H9 (cell line): ENCODE results near the gene TBXAS1. TPM values are rescaled to one million over a fixed set of nuclear protein-coding genes. Genes with fewer than 3 reads are reported as not detected.

Experiments
- DNase-seq: peaks from one replicate; pipeline ENCODE4 v3.0.0-alpha.2; 2017
- H2AFZ ChIP-seq: one replicate; pipeline ENCODE4 v1.6.1; 2013; ENCODE audit warnings: mild to moderate bottlenecking, low read length, control low read depth, moderate library complexity
- H2AK5ac ChIP-seq: 2 replicates; pipeline ENCODE4 v1.6.1; 2013; ENCODE audit warnings: low read length, control low read depth, mixed read lengths; ENCODE audit not compliant: insufficient read length
- H2BK120ac ChIP-seq: one replicate; pipeline ENCODE4 v1.6.1; 2013; ENCODE audit warnings: low read depth, mild to moderate bottlenecking, low read length, control low read depth, inconsistent platforms; ENCODE audit not compliant: poor library complexity, severe bottlenecking
- H2BK12ac ChIP-seq: 2 replicates; pipeline ENCODE4 v1.6.1; 2013; ENCODE audit warnings: low read length, control low read depth, mixed read lengths, low read depth; ENCODE audit not compliant: insufficient read length
- H2BK15ac ChIP-seq: 2 replicates; pipeline ENCODE4 v1.6.1; 2013; ENCODE audit warnings: low read depth, low read length, control low read depth
- H2BK20ac ChIP-seq: one replicate; pipeline ENCODE4 v1.6.1; 2013; ENCODE audit warnings: low read depth, mild to moderate bottlenecking, low read length, control low read depth, inconsistent platforms; ENCODE audit not compliant: poor library complexity, severe bottlenecking
- H2BK5ac ChIP-seq: 2 replicates; pipeline ENCODE4 v1.6.1; 2013; ENCODE audit warnings: low read length, control low read depth, mixed read lengths; ENCODE audit not compliant: insufficient read length
- H3K14ac ChIP-seq: 2 replicates; pipeline ENCODE4 v1.6.1; 2013; ENCODE audit warnings: low read length, control low read depth; ENCODE audit not compliant: insufficient read depth
- H3K18ac ChIP-seq: 2 replicates; pipeline ENCODE4 v1.6.1; 2013; ENCODE audit warnings: low read depth, mild to moderate bottlenecking, mixed read lengths, low read length, control low read depth; ENCODE audit not compliant: insufficient read length
- H3K23ac ChIP-seq: 2 replicates; pipeline ENCODE4 v1.6.1; 2013; ENCODE audit warnings: low read length, control low read depth, mixed read lengths, low read depth; ENCODE audit not compliant: insufficient read length
- H3K23me2 ChIP-seq: 2 replicates; pipeline ENCODE4 v1.6.1; 2013; ENCODE audit warnings: low read depth, mild to moderate bottlenecking, mixed read lengths, low read length, control low read depth; ENCODE audit not compliant: insufficient read length, poor library complexity, severe bottlenecking
- H3K27ac ChIP-seq: 2 replicates; pipeline ENCODE4 v1.5.1; 2013; ENCODE audit warnings: low read length, control low read depth, mixed read lengths, low read depth; ENCODE audit not compliant: insufficient read length
- H3K27me3 ChIP-seq: 2 replicates; pipeline ENCODE4 v1.6.1; 2013; ENCODE audit warnings: low read length, control low read depth, inconsistent platforms; ENCODE audit not compliant: insufficient read depth
- H3K4ac ChIP-seq: 2 replicates; pipeline ENCODE4 v1.6.1; 2013; ENCODE audit warnings: low read depth, mild to moderate bottlenecking, control low read depth, inconsistent platforms, low read length, moderate library complexity
- H3K4me1 ChIP-seq: 2 replicates; pipeline ENCODE4 v1.6.1; 2013; ENCODE audit warnings: low read length, control low read depth, inconsistent platforms; ENCODE audit not compliant: insufficient read depth
- H3K4me2 ChIP-seq: 2 replicates; pipeline ENCODE4 v1.6.1; 2013; ENCODE audit warnings: low read length, control low read depth, mixed read lengths; ENCODE audit not compliant: insufficient read length, insufficient read depth
- H3K56ac ChIP-seq: 2 replicates; pipeline ENCODE4 v1.6.1; 2013; ENCODE audit warnings: low read depth, mild to moderate bottlenecking, mixed read lengths, low read length, control low read depth; ENCODE audit not compliant: insufficient read length
- H3K79me1 ChIP-seq: 2 replicates; pipeline ENCODE4 v1.6.1; 2013; ENCODE audit warnings: low read depth, mild to moderate bottlenecking, moderate library complexity, low read length, control low read depth, inconsistent platforms; ENCODE audit not compliant: insufficient read depth, poor library complexity, severe bottlenecking
- H3K79me2 ChIP-seq: 2 replicates; pipeline ENCODE4 v1.6.1; 2013; ENCODE audit warnings: low read length, control low read depth, inconsistent platforms; ENCODE audit not compliant: insufficient read depth
- H3K9ac ChIP-seq: 2 replicates; pipeline ENCODE4 v1.6.1; 2013; ENCODE audit warnings: low read length, control low read depth, mixed read lengths; ENCODE audit not compliant: insufficient read length; ENCODE audit errors: extremely low read depth
- H3K9me3 ChIP-seq: one replicate; pipeline ENCODE4 v1.6.1; 2013; ENCODE audit warnings: low read depth, low read length, inconsistent platforms; ENCODE audit not compliant: control insufficient read depth
- H3T11ph ChIP-seq: one replicate; pipeline ENCODE4 v1.6.1; 2013; ENCODE audit warnings: mild to moderate bottlenecking, low read length, control low read depth, inconsistent platforms
- H4K20me1 ChIP-seq: one replicate; pipeline ENCODE4 v1.6.1; 2013; ENCODE audit not compliant: control insufficient read depth, insufficient read length, insufficient read depth
- H4K5ac ChIP-seq: 2 replicates; pipeline ENCODE4 v1.6.1; 2013; ENCODE audit warnings: low read depth, mild to moderate bottlenecking, mixed read lengths, low read length, control low read depth; ENCODE audit not compliant: insufficient read length
- H4K8ac ChIP-seq: replicated peaks from 2 replicates; pipeline ENCODE4 v1.6.1; 2013; ENCODE audit warnings: low read length, control low read depth, mixed read lengths, low read depth; ENCODE audit not compliant: insufficient read length
- H4K91ac ChIP-seq: 2 replicates; pipeline ENCODE4 v1.6.1; 2013; ENCODE audit warnings: low read depth, mild to moderate bottlenecking, moderate library complexity, mixed read lengths, low read length, control low read depth; ENCODE audit not compliant: insufficient read length
- H3K27ac Mint-ChIP-seq, 3 experiments: 2 replicates in 2 of 3; 3 replicates in 1 of 3; pipeline ENCODE4 v1.8.0; 2020 to 2021; ENCODE audit warnings: mixed read lengths in 3 of 3, mild to moderate bottlenecking in 1 of 3, moderate library complexity in 1 of 3
- H3K27me3 Mint-ChIP-seq: 2 replicates; pipeline ENCODE4 v1.8.0; 2021; ENCODE audit warnings: low read depth, mild to moderate bottlenecking, moderate library complexity, mixed read lengths
- H3K36me3 Mint-ChIP-seq, 3 experiments: 2 replicates in 2 of 3; 3 replicates in 1 of 3; pipeline ENCODE4 v1.8.0; 2020 to 2021; ENCODE audit warnings: low read depth in 3 of 3, mixed read lengths in 3 of 3; ENCODE audit not compliant: insufficient read depth in 1 of 3
- H3K4me1 Mint-ChIP-seq, 2 experiments: 2 replicates each; pipeline ENCODE4 v1.8.0; 2020; ENCODE audit warnings: mixed read lengths in 2 of 2
- H3K4me3 Mint-ChIP-seq, 2 experiments: 2 replicates in 1 of 2; 3 replicates in 1 of 2; pipeline ENCODE4 v1.8.0; 2020 to 2021; ENCODE audit warnings: mild to moderate bottlenecking in 2 of 2, mixed read lengths in 2 of 2, moderate library complexity in 1 of 2
- H3K9me3 Mint-ChIP-seq, 2 experiments: 2 replicates in 1 of 2; 3 replicates in 1 of 2; pipeline ENCODE4 v1.8.0; 2020; ENCODE audit warnings: mild to moderate bottlenecking in 2 of 2, mixed read lengths in 2 of 2, moderate library complexity in 1 of 2
- WGBS: extraction: QIAGEN DNeasy Blood & Tissue Kit; methylation state at CpG from one replicate; pipeline ENCODE4 v1.1.7; 2013; ENCODE audit warnings: missing lambda C conversion rate, low lambda C conversion rate, mixed read lengths; ENCODE audit not compliant: insufficient read length; ENCODE audit errors: extremely low coverage; 5-methylcytosine and 5-hydroxymethylcytosine counted together
- total RNA-seq: library from RNA; stranded (reverse); gene quantifications from 2 replicates; pipeline ENCODE4 v1.2.1, GENCODE V29; 2021
- TF ChIP-seq, protein P1 (sequence below): fragments of 200-600 bp; sonication (generic); conservative IDR thresholded peaks from 3 replicates; pipeline ENCODE4 v1.8.0; 2021; ENCODE audit warnings: antibody characterized with exemption, mild to moderate bottlenecking

The TBXAS1 gene
- total RNA-seq, 1 experiment from 2014 or later: 0.39 TPM

DNA sequence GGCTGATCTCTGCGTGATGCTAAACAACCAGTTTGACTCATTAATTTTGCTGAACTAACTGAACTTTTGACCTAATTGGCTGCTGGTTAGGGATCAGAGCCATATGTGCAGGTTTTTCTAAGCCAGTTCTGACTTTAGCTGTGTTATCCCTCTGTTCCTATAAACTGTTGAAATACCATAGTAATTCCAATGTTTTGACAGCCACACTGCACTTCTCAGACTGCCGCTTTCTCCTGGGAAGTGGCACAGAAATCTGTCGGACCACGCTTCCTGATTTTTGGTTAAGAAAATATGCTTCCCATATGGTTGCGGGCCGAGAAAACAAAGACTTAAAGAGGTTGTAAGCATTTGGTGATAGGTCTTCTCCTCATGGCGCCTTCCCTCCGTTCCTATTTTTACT, 42.3 kb downstream of the TBXAS1 start:
- H3K18ac ChIP-seq: no peak overlapping the region
- H3K4ac ChIP-seq: no peak overlapping the region
- H3K9ac ChIP-seq: no peak overlapping the region
- H3T11ph ChIP-seq: no peak overlapping the region
- H3K27ac ChIP-seq: no peak overlapping the region
- H3K4me2 ChIP-seq: no peak overlapping the region
- no CpG with 5 or more reads among the region's 8 CpGs for WGBS
- no peak overlapping the region for H2AFZ ChIP-seq
- no peak overlapping the region for H3K56ac ChIP-seq
- H3K27me3 ChIP-seq: no peaks in the 10 kb centered on the region
- no peak overlapping the region for H2BK12ac ChIP-seq
- H3K36me3 Mint-ChIP-seq: no peaks in the 10 kb centered on the region
- no peak overlapping the region for H2BK120ac ChIP-seq
- H3K27ac Mint-ChIP-seq: no peak overlapping the region
- H3K4me1 Mint-ChIP-seq: no peaks in the 10 kb centered on the region
- no peaks in the 10 kb centered on the region for H3K9me3 ChIP-seq
- H3K14ac ChIP-seq: no peak overlapping the region
- no peaks in the 10 kb centered on the region for H4K20me1 ChIP-seq
- no peaks in the 10 kb centered on the region for H3K27me3 Mint-ChIP-seq
- no peak overlapping the region for H2AK5ac ChIP-seq
- H3K4me1 ChIP-seq: no peaks in the 10 kb centered on the region
- TF ChIP-seq, protein P1, sequence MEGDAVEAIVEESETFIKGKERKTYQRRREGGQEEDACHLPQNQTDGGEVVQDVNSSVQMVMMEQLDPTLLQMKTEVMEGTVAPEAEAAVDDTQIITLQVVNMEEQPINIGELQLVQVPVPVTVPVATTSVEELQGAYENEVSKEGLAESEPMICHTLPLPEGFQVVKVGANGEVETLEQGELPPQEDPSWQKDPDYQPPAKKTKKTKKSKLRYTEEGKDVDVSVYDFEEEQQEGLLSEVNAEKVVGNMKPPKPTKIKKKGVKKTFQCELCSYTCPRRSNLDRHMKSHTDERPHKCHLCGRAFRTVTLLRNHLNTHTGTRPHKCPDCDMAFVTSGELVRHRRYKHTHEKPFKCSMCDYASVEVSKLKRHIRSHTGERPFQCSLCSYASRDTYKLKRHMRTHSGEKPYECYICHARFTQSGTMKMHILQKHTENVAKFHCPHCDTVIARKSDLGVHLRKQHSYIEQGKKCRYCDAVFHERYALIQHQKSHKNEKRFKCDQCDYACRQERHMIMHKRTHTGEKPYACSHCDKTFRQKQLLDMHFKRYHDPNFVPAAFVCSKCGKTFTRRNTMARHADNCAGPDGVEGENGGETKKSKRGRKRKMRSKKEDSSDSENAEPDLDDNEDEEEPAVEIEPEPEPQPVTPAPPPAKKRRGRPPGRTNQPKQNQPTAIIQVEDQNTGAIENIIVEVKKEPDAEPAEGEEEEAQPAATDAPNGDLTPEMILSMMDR: no peak
- no peak overlapping the region for H3K23ac ChIP-seq
- no peak overlapping the region for H2BK15ac ChIP-seq
- H3K4me3 Mint-ChIP-seq: no peak overlapping the region
- H2BK20ac ChIP-seq: no peak overlapping the region
- no peaks in the 10 kb centered on the region for H3K79me2 ChIP-seq
- no peak overlapping the region for H4K8ac ChIP-seq
- no peak overlapping the region for H4K5ac ChIP-seq
- no peak overlapping the region for H4K91ac ChIP-seq
- no peak overlapping the region for H2BK5ac ChIP-seq
- no peaks in the 10 kb centered on the region for H3K23me2 ChIP-seq
- DNase-seq: no peak
- no peaks in the 10 kb centered on the region for H3K79me1 ChIP-seq
- no peaks in the 10 kb centered on the region for H3K9me3 Mint-ChIP-seq
